IMR-90 (cell line): ENCODE results near the gene NARS2. TPM values are rescaled to one million over a fixed set of nuclear protein-coding genes. Genes with fewer than 3 reads are reported as not detected.

ENCODE experiments used
- ATAC-seq: fragments of 200-7000 bp; cut with Tn5 transposase; 2 replicates; pipeline ENCODE4 v1.9.1; 2020; ENCODE audit warnings: low read depth, mild to moderate bottlenecking, moderate library complexity
- BruUV-seq: library from RNA; stranded (reverse); fragments of 400-500 nt; replicated peaks from 2 replicates; lab custom pipeline; 2021; lab: Mats Ljungman, UMichigan
- CTCF ChIA-PET: fragments of 300-600 bp; formaldehyde crosslinking; extraction: SDS; loops from one replicate; lab custom pipeline; 2021; ENCODE audit warnings: antibody characterized with exemption; lab: Yijun Ruan, JAX
- POLR2A ChIA-PET: fragments of 300-600 bp; sonication (Branson Sonifier 250); formaldehyde crosslinking; loops from one replicate; lab custom pipeline; 2022; ENCODE audit warnings: antibody characterized with exemption; ENCODE audit not compliant: unreplicated experiment; lab: Charles Lee
- DNase-seq: peaks from one replicate; pipeline ENCODE4 v3.0.0; 2013
- H2AFZ ChIP-seq: replicated peaks from 2 replicates; pipeline ENCODE3; 2013; ENCODE audit warnings: low read length, mild to moderate bottlenecking; ENCODE audit not compliant: poor library complexity
- H2AK5ac ChIP-seq: 2 replicates; pipeline ENCODE4 v1.6.1; 2013; ENCODE audit warnings: low read depth, low read length, inconsistent platforms
- H2AK9ac ChIP-seq: replicated peaks from 2 replicates; pipeline ENCODE3; 2013; ENCODE audit warnings: mild to moderate bottlenecking, low read depth, low read length, moderate library complexity; ENCODE audit not compliant: poor library complexity
- H2BK120ac ChIP-seq: 2 replicates; pipeline ENCODE4 v1.6.1; 2013; ENCODE audit warnings: low read depth, low read length, inconsistent platforms
- H2BK15ac ChIP-seq: 3 replicates; pipeline ENCODE4 v1.6.1; 2013; ENCODE audit warnings: low read depth, low read length, inconsistent platforms
- H2BK20ac ChIP-seq: 2 replicates; pipeline ENCODE4 v1.6.1; 2013; ENCODE audit warnings: low read depth, mild to moderate bottlenecking, inconsistent platforms, low read length, moderate library complexity
- H2BK5ac ChIP-seq: 2 replicates; pipeline ENCODE4 v1.6.1; 2013; ENCODE audit warnings: mild to moderate bottlenecking, low read depth, low read length, inconsistent platforms; ENCODE audit not compliant: poor library complexity, severe bottlenecking
- H3K14ac ChIP-seq: replicated peaks from 2 replicates; pipeline ENCODE4 v1.6.1; 2013; ENCODE audit warnings: low read depth, low read length, inconsistent platforms
- H3K18ac ChIP-seq: 2 replicates; pipeline ENCODE4 v1.6.1; 2013; ENCODE audit warnings: low read depth, low read length, control low read depth
- H3K23ac ChIP-seq: 2 replicates; pipeline ENCODE4 v1.6.1; 2013; ENCODE audit warnings: low read depth, low read length, inconsistent platforms
- H3K27ac ChIP-seq: 2 replicates; pipeline ENCODE4 v1.5.1; 2013; ENCODE audit warnings: mild to moderate bottlenecking, control low read depth, low read length; ENCODE audit not compliant: insufficient read depth
- H3K27me3 ChIP-seq: 2 replicates; pipeline ENCODE4 v1.6.1; 2013; ENCODE audit warnings: low read length; ENCODE audit not compliant: control insufficient read depth, insufficient read depth
- H3K36me3 ChIP-seq: 2 replicates; pipeline ENCODE4 v1.6.1; 2013; ENCODE audit warnings: low read length, mixed read lengths; ENCODE audit not compliant: control insufficient read depth, insufficient read depth
- H3K4ac ChIP-seq: 2 replicates; pipeline ENCODE4 v1.6.1; 2013; ENCODE audit warnings: low read depth, low read length, inconsistent platforms
- H3K4me1 ChIP-seq: 2 replicates; pipeline ENCODE4 v1.6.1; 2013; ENCODE audit warnings: low read length, mixed read lengths; ENCODE audit not compliant: control insufficient read depth, insufficient read depth
- H3K4me2 ChIP-seq: 2 replicates; pipeline ENCODE4 v1.6.1; 2013; ENCODE audit warnings: low read depth, mild to moderate bottlenecking, control low read depth, low read length, moderate library complexity
- H3K4me3 ChIP-seq: 2 replicates; pipeline ENCODE4 v1.5.1; 2013; ENCODE audit warnings: low read depth, mild to moderate bottlenecking, control low read depth, low read length, moderate library complexity; ENCODE audit not compliant: insufficient read depth
- H3K56ac ChIP-seq: 2 replicates; pipeline ENCODE4 v1.6.1; 2013; ENCODE audit warnings: low read length, inconsistent platforms; ENCODE audit not compliant: insufficient read depth; ENCODE audit errors: extremely low read depth
- H3K79me1 ChIP-seq, 2 experiments: 2 replicates each; pipeline ENCODE4 v1.6.1; 2013; ENCODE audit warnings: low read length in 2 of 2, inconsistent platforms in 1 of 2, low read depth in 1 of 2
- H3K9ac ChIP-seq: 2 replicates; pipeline ENCODE4 v1.6.1; 2013; ENCODE audit warnings: low read depth, low read length, control low read depth
- H3K9me1 ChIP-seq: 2 replicates; pipeline ENCODE4 v1.6.1; 2013; ENCODE audit warnings: low read length, inconsistent platforms; ENCODE audit not compliant: insufficient read depth
- H3K9me3 ChIP-seq: 2 replicates; pipeline ENCODE4 v1.6.1; 2013; ENCODE audit warnings: low read length; ENCODE audit not compliant: control insufficient read depth, insufficient read depth
- H4K20me1 ChIP-seq: 2 replicates; pipeline ENCODE4 v1.6.1; 2013; ENCODE audit warnings: low read length, inconsistent platforms; ENCODE audit not compliant: insufficient read depth
- H4K5ac ChIP-seq: 2 replicates; pipeline ENCODE4 v1.6.1; 2013; ENCODE audit warnings: mild to moderate bottlenecking, low read depth, low read length, control low read depth
- H4K8ac ChIP-seq, 2 experiments: 2 replicates each; pipeline ENCODE4 v1.6.1; 2013; ENCODE audit warnings: low read depth in 2 of 2, low read length in 2 of 2, control low read depth in 1 of 2, inconsistent platforms in 1 of 2
- H4K91ac ChIP-seq: 2 replicates; pipeline ENCODE4 v1.6.1; 2013; ENCODE audit warnings: low read depth, low read length, inconsistent platforms; ENCODE audit not compliant: insufficient read depth
- BHLHE40 ChIP-seq: fragments of 150-350 bp; IDR thresholded peaks from 2 replicates; pipeline ENCODE4 v1.6.1; 2016; ENCODE audit warnings: mild to moderate bottlenecking, low read depth, low read length
- CEBPB ChIP-seq: IDR thresholded peaks from 2 replicates; pipeline ENCODE4 v1.6.1; 2012; ENCODE audit warnings: low read depth, low read length, improper control_type of control experiment
- CHD1 ChIP-seq: IDR thresholded peaks from 2 replicates; pipeline ENCODE4 v1.6.1; 2012; ENCODE audit warnings: low read depth, low read length, improper control_type of control experiment
- ELK1 ChIP-seq: fragments of 150-350 bp; IDR thresholded peaks from 2 replicates; pipeline ENCODE4 v1.6.1; 2016; ENCODE audit warnings: low read depth, mild to moderate bottlenecking, low read length, moderate library complexity, borderline replicate concordance
- FOS ChIP-seq: fragments of 150-350 bp; IDR thresholded peaks from 2 replicates; pipeline ENCODE4 v1.6.1; 2016; ENCODE audit warnings: low read depth, low read length
- MAFK ChIP-seq: IDR thresholded peaks from 2 replicates; pipeline ENCODE4 v1.6.1; 2012; ENCODE audit warnings: low read depth, low read length, improper control_type of control experiment
- MAZ ChIP-seq: IDR thresholded peaks from 2 replicates; pipeline ENCODE4 v1.6.1; 2012; ENCODE audit warnings: low read depth, mild to moderate bottlenecking, low read length, improper control_type of control experiment, moderate library complexity, borderline replicate concordance
- MXI1 ChIP-seq: IDR thresholded peaks from 2 replicates; pipeline ENCODE4 v1.6.1; 2012; ENCODE audit warnings: low read depth, mild to moderate bottlenecking, low read length, moderate library complexity, borderline replicate concordance
- NFE2L2 ChIP-seq: fragments of 150-350 bp; IDR thresholded peaks from 2 replicates; pipeline ENCODE4 v1.6.1; 2016; ENCODE audit warnings: low read depth, mild to moderate bottlenecking, low read length
- POLR2A ChIP-seq: IDR thresholded peaks from 2 replicates; pipeline ENCODE4 v1.6.1; 2012; ENCODE audit warnings: mild to moderate bottlenecking, low read depth, low read length
- RAD21 ChIP-seq: IDR thresholded peaks from 2 replicates; pipeline ENCODE4 v1.6.1; 2012; ENCODE audit warnings: low read length, improper control_type of control experiment
- RCOR1 ChIP-seq: IDR thresholded peaks from 2 replicates; pipeline ENCODE4 v1.6.1; 2012; ENCODE audit warnings: mild to moderate bottlenecking, low read length, improper control_type of control experiment; ENCODE audit not compliant: insufficient replicate concordance
- RFX5 ChIP-seq: IDR thresholded peaks from 2 replicates; pipeline ENCODE4 v1.8.0; 2012; ENCODE audit warnings: low read depth, mild to moderate bottlenecking, low read length, moderate library complexity
- SMC3 ChIP-seq: fragments of 150-350 bp; IDR thresholded peaks from 2 replicates; pipeline ENCODE4 v1.6.1; 2016; ENCODE audit warnings: low read depth, mild to moderate bottlenecking, antibody characterized with exemption, low read length, moderate library complexity
- USF2 ChIP-seq: fragments of 150-350 bp; IDR thresholded peaks from 2 replicates; pipeline ENCODE4 v1.6.1; 2017; ENCODE audit warnings: mild to moderate bottlenecking, antibody characterized with exemption, low read length, low read depth
- WGBS, 2 experiments: methylation state at CpG; one replicate each; pipeline versions ENCODE4 v1.1.5 to v1.1.7; 2013; ENCODE audit warnings: missing lambda C conversion rate in 2 of 2; ENCODE audit not compliant: insufficient read length in 1 of 2; ENCODE audit errors: extremely low coverage in 2 of 2; 5-methylcytosine and 5-hydroxymethylcytosine counted together
- dilution Hi-C: fragments of 300-500 bp; cut with HindIII; formaldehyde crosslinking; loops from one replicate; pipeline ENCODE4 v1.14.3; 2018; ENCODE audit warnings: low sequenced_read_pairs; ENCODE audit not compliant: unreplicated experiment
- in situ Hi-C: fragments of 300-500 bp; cut with MboI; formaldehyde crosslinking; loops from 3 replicates; pipeline ENCODE4 v1.14.3; 2019; ENCODE audit warnings: low sequenced_read_pairs, inconsistent platforms, mixed read lengths
- intact Hi-C: fragments of 100-400 bp; cut with micrococcal nuclease; formaldehyde crosslinking; loops from 2 replicates; pipeline ENCODE4 v1.10.0; 2022
- polyA plus RNA-seq, 3 experiments: library from polyadenylated mRNA; depleted of rRNA; stranded (reverse); fragments of >200 nt; gene quantifications; 2 replicates each; pipeline ENCODE4 v1.2.3, GENCODE V29; 2012; ENCODE audit warnings: low replicate concordance in 1 of 3
- total RNA-seq: library from RNA; depleted of rRNA; stranded (reverse); fragments of >200 nt; gene quantifications from 2 replicates; pipeline ENCODE4 v1.2.3, GENCODE V29; 2012
- TF ChIP-seq, protein P1 (sequence below): conservative IDR thresholded peaks from 2 replicates; pipeline ENCODE4 v1.5.1; 2012; ENCODE audit warnings: mild to moderate bottlenecking, low read depth, low read length, improper control_type of control experiment

The NARS2 gene
- total and polyA plus RNA-seq, 2 of the 4 experiments (the other 2 are of a cell fraction): 8.0 to 15.8 TPM

DNA sequence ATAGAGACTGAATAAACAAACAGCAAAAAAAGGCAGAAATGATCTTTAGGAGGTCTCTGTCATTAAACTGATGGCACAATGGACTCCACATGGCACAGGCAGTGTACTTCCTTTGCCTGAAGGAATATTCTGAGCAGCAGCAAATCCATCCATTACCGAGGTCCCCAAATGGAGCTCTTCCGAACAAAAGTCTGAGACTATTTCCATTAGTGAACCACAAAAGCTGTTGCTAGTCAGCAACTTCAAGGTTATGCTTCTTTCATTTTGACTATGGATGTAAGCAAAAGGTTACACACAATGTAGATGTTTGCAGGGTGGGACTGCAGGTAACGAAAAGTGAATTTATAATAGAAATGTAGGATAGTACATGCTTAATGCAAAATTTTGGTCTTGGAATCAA lies 14.5 kb downstream of the NARS2 start:
- POLR2A ChIA-PET: no interaction called here
- Histone ChIP-seq H3K14ac (0 out of 2 replicates have a peak overlapping the region, but pooled peaks have one; percentile 33), H3K4ac (peak overlapping the region; percentile 38; the same call in 1 of the 2 replicates), H3K4me1 (peaks cover 13% of the 10 kb centered on the region), H3K36me3 (no peaks in the 10 kb centered on the region), H2AFZ (no peak overlapping the region), H3K27me3 (no peaks in the 10 kb centered on the region), H4K8ac (no peak overlapping the region; a peak in 1 of 4 replicates), H3K56ac (no peak overlapping the region), H3K9ac (no peak overlapping the region), H3K23ac (0 out of 2 replicates have a peak overlapping the region, but pooled peaks have one; percentile 6), H2BK15ac (peak overlapping the region; percentile 19; the same call in 1 of the 3 replicates), H4K5ac (peak overlapping the region; percentile 74; the same call in 1 of the 2 replicates), H3K27ac (no peak overlapping the region), H2BK120ac (peak overlapping the region; percentile 23; the same call in 1 of the 2 replicates), H2AK5ac (no peak overlapping the region), H3K9me1 (peaks cover 6% of the 10 kb centered on the region; the same call in 1 of the 2 replicates), H3K4me3 (no peak overlapping the region), H4K91ac (0 out of 2 replicates have a peak overlapping the region, but pooled peaks have one; percentile 2), H2BK5ac (no peak overlapping the region), H3K79me1 (peaks cover 14 to 33% of the 10 kb centered on the region in 2 experiments), H3K9me3 (no peaks in the 10 kb centered on the region), H2BK20ac (no peak overlapping the region), H3K18ac (no peak overlapping the region; the same call in 1 of the 2 replicates), H4K20me1 (no peaks in the 10 kb centered on the region), H3K4me2 (no peak overlapping the region), H2AK9ac (no peak overlapping the region)
- DNase-seq (no peak), ATAC-seq (no peak)
- no peak for TF ChIP-seq RCOR1
- no peak for TF ChIP-seq POLR2A
- TF ChIP-seq RFX5: no peak
- TF ChIP-seq FOS: no peak
- TF ChIP-seq CEBPB: no peak
- TF ChIP-seq RAD21: no peak
- TF ChIP-seq CHD1: no peak
- no peak for TF ChIP-seq USF2
- TF ChIP-seq SMC3: no peak
- TF ChIP-seq NFE2L2: no peak
- no peak for TF ChIP-seq ELK1
- no peak for TF ChIP-seq MAFK
- TF ChIP-seq MXI1: no peak
- TF ChIP-seq, protein P1, sequence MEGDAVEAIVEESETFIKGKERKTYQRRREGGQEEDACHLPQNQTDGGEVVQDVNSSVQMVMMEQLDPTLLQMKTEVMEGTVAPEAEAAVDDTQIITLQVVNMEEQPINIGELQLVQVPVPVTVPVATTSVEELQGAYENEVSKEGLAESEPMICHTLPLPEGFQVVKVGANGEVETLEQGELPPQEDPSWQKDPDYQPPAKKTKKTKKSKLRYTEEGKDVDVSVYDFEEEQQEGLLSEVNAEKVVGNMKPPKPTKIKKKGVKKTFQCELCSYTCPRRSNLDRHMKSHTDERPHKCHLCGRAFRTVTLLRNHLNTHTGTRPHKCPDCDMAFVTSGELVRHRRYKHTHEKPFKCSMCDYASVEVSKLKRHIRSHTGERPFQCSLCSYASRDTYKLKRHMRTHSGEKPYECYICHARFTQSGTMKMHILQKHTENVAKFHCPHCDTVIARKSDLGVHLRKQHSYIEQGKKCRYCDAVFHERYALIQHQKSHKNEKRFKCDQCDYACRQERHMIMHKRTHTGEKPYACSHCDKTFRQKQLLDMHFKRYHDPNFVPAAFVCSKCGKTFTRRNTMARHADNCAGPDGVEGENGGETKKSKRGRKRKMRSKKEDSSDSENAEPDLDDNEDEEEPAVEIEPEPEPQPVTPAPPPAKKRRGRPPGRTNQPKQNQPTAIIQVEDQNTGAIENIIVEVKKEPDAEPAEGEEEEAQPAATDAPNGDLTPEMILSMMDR: no peak
- no peak for TF ChIP-seq MAZ
- no peak for TF ChIP-seq BHLHE40
- 100% methylated on average over 1 of the region's 3 CpGs; no CpG with 5 or more reads in 1 of the 2 experiments for WGBS, 2 experiments
- BruUV-seq: no TSS peak
- dilution Hi-C loops: no loop called here
- in situ Hi-C loops: loop anchor here (5.0 to 10.0 kb wide), 2 partner anchors 148 to 335 kb away; no protein-coding TSS in a partner anchor
- intact Hi-C loops: loop anchor here (10.0 kb wide), 1 partner anchor 555 kb away; no protein-coding TSS in a partner anchor
- CTCF ChIA-PET: no interaction called here
